Neural progenitor cell (in vitro differentiated cells): ENCODE data around the gene KIAA1191. TPM values are rescaled to one million over a fixed set of nuclear protein-coding genes. Genes with fewer than 3 reads are reported as not detected.

ENCODE experiments used
- DNase-seq: peaks from one replicate; pipeline ENCODE4 v3.0.0-alpha.2; 2016; ENCODE audit warnings: low spot score
- H2AFZ ChIP-seq: fragments of 200-600 bp; sonication (generic); replicated peaks from 2 replicates; pipeline ENCODE4 v1.6.1; 2016; ENCODE audit warnings: antibody characterized with exemption
- H3F3A ChIP-seq: fragments of 200-600 bp; sonication (generic); 2 replicates; pipeline ENCODE4 v1.6.1; 2016; ENCODE audit warnings: antibody characterized with exemption, low read depth
- H3K27ac ChIP-seq: fragments of 200-600 bp; sonication (generic); 2 replicates; pipeline ENCODE4 v1.5.1; 2016; ENCODE audit warnings: mild to moderate bottlenecking
- H3K27me3 ChIP-seq: fragments of 200-600 bp; sonication (generic); 2 replicates; pipeline ENCODE4 v1.6.1; 2016; ENCODE audit warnings: mild to moderate bottlenecking, moderate library complexity
- H3K36me3 ChIP-seq: fragments of 200-600 bp; sonication (generic); 2 replicates; pipeline ENCODE4 v1.5.1; 2016
- H3K4me1 ChIP-seq: fragments of 200-600 bp; sonication (generic); 2 replicates; pipeline ENCODE4 v1.6.1; 2016; ENCODE audit warnings: mixed run types
- H3K4me2 ChIP-seq: fragments of 200-600 bp; sonication (generic); 2 replicates; pipeline ENCODE4 v1.6.1; 2016
- H3K4me3 ChIP-seq: fragments of 200-600 bp; sonication (generic); 2 replicates; pipeline ENCODE4 v1.5.1; 2016
- H3K79me2 ChIP-seq: fragments of 200-600 bp; sonication (generic); 2 replicates; pipeline ENCODE4 v1.6.1; 2016; ENCODE audit warnings: low read depth
- H3K9ac ChIP-seq: fragments of 200-600 bp; sonication (generic); 2 replicates; pipeline ENCODE4 v1.6.1; 2016
- H3K9me3 ChIP-seq: fragments of 200-600 bp; sonication (generic); 2 replicates; pipeline ENCODE4 v1.5.1; 2016; ENCODE audit warnings: low read depth
- H4K20me1 ChIP-seq: fragments of 200-600 bp; sonication (generic); 2 replicates; pipeline ENCODE4 v1.6.1; 2016; ENCODE audit warnings: low read depth
- H3K27ac Mint-ChIP-seq: 3 replicates; pipeline ENCODE4 v1.8.0; 2021; ENCODE audit warnings: mixed read lengths
- H3K27me3 Mint-ChIP-seq: 2 replicates; pipeline ENCODE4 v1.8.0; 2022; ENCODE audit warnings: low read depth, mild to moderate bottlenecking, inconsistent platforms, moderate library complexity, mixed read lengths; ENCODE audit not compliant: insufficient read depth
- H3K36me3 Mint-ChIP-seq: 3 replicates; pipeline ENCODE4 v1.8.0; 2021; ENCODE audit warnings: mixed read lengths
- H3K4me1 Mint-ChIP-seq: 3 replicates; pipeline ENCODE4 v1.8.0; 2021; ENCODE audit warnings: mixed read lengths
- H3K4me3 Mint-ChIP-seq: 3 replicates; pipeline ENCODE4 v1.8.0; 2021; ENCODE audit warnings: mild to moderate bottlenecking, moderate library complexity, mixed read lengths
- H3K9me3 Mint-ChIP-seq: 3 replicates; pipeline ENCODE4 v1.8.0; 2020; ENCODE audit warnings: mixed read lengths
- CTCF ChIP-seq: fragments of 200-600 bp; sonication (generic); IDR thresholded peaks from 2 replicates; pipeline ENCODE4 v1.5.1; 2017; ENCODE audit warnings: antibody characterized with exemption, mild to moderate bottlenecking
- EZH2 ChIP-seq: fragments of 200-600 bp; sonication (generic); IDR thresholded peaks from 2 replicates; pipeline ENCODE4 v1.6.1; 2017; ENCODE audit warnings: antibody characterized with exemption, mild to moderate bottlenecking, moderate library complexity
- EZH2phosphoT487 ChIP-seq: fragments of 200-600 bp; sonication (generic); IDR thresholded peaks from 2 replicates; pipeline ENCODE4 v1.6.1; 2017; ENCODE audit warnings: antibody characterized with exemption
- total RNA-seq: library from RNA; depleted of rRNA; stranded (reverse); fragments of >200 nt; gene quantifications from 2 replicates; pipeline ENCODE4 v1.2.3, GENCODE V29; 2015; ENCODE audit warnings: low replicate concordance

KIAA1191 gene
- total RNA-seq, 1 donor from 2014 or later = 116 TPM

- no peaks in the 10 kb centered on the region for H3K9me3 ChIP-seq
- no peak overlapping the region for H3K9ac ChIP-seq
- Mint-ChIP-seq H3K4me3 (no peak overlapping the region), H3K27ac (no peak overlapping the region), H3K27me3 (no peaks in the 10 kb centered on the region), H3K4me1 (peaks cover 6% of the 10 kb centered on the region), H3K36me3 (peaks cover 52% of the 10 kb centered on the region), H3K9me3 (no peaks in the 10 kb centered on the region)
- H3K36me3 ChIP-seq = no peaks in the 10 kb centered on the region
- H3K79me2 ChIP-seq = peaks cover 57% of the 10 kb centered on the region
- peaks cover 74% of the 10 kb centered on the region for H4K20me1 ChIP-seq
- peaks cover 11% of the 10 kb centered on the region for H3K4me1 ChIP-seq
- no peak overlapping the region for H3K4me3 ChIP-seq
- no peak overlapping the region for H2AFZ ChIP-seq
- H3F3A ChIP-seq = no peaks in the 10 kb centered on the region
- no peaks in the 10 kb centered on the region for H3K27me3 ChIP-seq
- no peak for DNase-seq
- no peak overlapping the region for H3K4me2 ChIP-seq
- no peak for TF ChIP-seq EZH2phosphoT487
- TF ChIP-seq EZH2 = no peak
- TF ChIP-seq CTCF = no peak
- H3K27ac ChIP-seq = no peak overlapping the region
Observed at GRCh38 chr5:176352116-176352878, 9.3 kb downstream of the KIAA1191 start.

DNA sequence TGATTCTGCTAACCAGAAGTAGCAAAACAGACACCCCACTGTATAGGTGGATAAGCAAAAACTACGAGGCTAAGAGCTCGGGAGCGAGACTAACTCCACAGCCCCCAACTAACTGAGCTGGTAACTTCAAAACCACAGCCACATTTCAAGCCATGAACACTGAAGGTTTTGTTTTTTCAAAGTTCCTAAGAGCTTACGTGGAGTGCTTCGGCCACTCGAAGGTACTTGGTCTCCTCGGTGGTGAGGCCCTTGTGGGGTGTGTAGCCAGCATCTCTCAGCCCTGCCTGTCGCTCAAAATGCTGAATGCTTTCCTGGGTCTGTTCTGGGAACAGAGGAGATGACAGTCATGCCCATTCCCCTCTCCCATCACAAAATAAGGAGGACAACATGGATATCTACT is 11.1 kb downstream of the KIAA1191 start:
- no peak for DNase-seq
- Histone ChIP-seq H3K27ac (no peak overlapping the region), H3K27me3 (no peaks in the 10 kb centered on the region), H4K20me1 (peaks cover 55% of the 10 kb centered on the region), H3K79me2 (peaks cover 38% of the 10 kb centered on the region), H3K4me1 (peaks cover 3% of the 10 kb centered on the region), H3K9me3 (no peaks in the 10 kb centered on the region), H3K4me3 (no peak overlapping the region), H3K9ac (no peak overlapping the region), H3K4me2 (no peak overlapping the region), H3K36me3 (no peaks in the 10 kb centered on the region), H2AFZ (no peak overlapping the region), H3F3A (no peaks in the 10 kb centered on the region)
- H3K27me3 Mint-ChIP-seq = no peaks in the 10 kb centered on the region
- TF ChIP-seq EZH2phosphoT487 = no peak
- no peak for TF ChIP-seq CTCF
- TF ChIP-seq EZH2 = no peak
- H3K27ac Mint-ChIP-seq = no peak overlapping the region
- H3K4me1 Mint-ChIP-seq = no peaks in the 10 kb centered on the region
- H3K4me3 Mint-ChIP-seq = no peak overlapping the region
- H3K36me3 Mint-ChIP-seq = peaks cover 47% of the 10 kb centered on the region
- no peaks in the 10 kb centered on the region for H3K9me3 Mint-ChIP-seq

DNA sequence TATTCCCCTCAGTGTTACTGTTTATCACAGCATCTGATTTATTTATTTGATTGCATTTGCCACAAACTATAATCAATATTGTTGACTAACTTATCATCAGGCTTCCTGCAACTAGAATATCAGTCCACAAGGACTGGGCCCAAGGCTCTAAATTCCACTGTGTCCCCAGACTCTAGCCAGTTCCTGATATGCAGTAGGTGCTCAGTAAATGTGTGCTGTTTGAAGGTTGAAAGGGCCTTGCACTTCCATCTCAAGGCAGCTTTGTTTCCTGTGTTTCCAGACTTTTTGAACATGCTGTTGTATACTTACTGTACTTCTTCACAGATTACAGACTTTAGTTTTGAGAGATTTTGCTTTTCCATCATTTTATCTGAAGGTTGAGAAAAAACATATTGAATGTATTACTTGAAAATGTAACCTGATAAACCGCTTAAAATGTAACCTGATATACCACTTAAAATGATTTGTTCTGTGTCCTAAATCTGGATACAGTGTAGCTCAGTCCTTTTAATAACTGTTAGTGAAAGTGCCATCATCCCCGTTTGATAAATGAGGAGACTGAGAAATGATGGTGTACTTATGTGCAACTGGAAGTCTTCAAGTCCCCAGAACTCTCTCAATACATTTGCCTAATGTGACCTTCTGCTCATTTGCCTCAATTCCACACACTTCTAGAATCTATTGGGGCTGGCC is 18.7 kb downstream of the KIAA1191 start:
- peaks cover 29% of the 10 kb centered on the region for H3K36me3 Mint-ChIP-seq
- no peaks in the 10 kb centered on the region for H3K4me1 Mint-ChIP-seq

More for the DNA sequence above, 18.7 kb downstream of the KIAA1191 start:
- no peaks in the 10 kb centered on the region for H4K20me1 ChIP-seq
- H3K27me3 ChIP-seq = no peaks in the 10 kb centered on the region
- H3K4me2 ChIP-seq = no peak overlapping the region
- no peak overlapping the region for H3K4me3 ChIP-seq
- Mint-ChIP-seq H3K27ac (no peak overlapping the region), H3K4me3 (no peak overlapping the region), H3K9me3 (no peaks in the 10 kb centered on the region), H3K27me3 (no peaks in the 10 kb centered on the region)
- H3K36me3 ChIP-seq = no peaks in the 10 kb centered on the region
- H3K9ac ChIP-seq = no peak overlapping the region
- DNase-seq = no peak
- H3K9me3 ChIP-seq = no peaks in the 10 kb centered on the region
- no peak overlapping the region for H3K27ac ChIP-seq
- H3K4me1 ChIP-seq = no peaks in the 10 kb centered on the region
- H3K79me2 ChIP-seq = no peaks in the 10 kb centered on the region
- H3F3A ChIP-seq = peaks cover 5% of the 10 kb centered on the region
- TF ChIP-seq EZH2phosphoT487 (no peak), EZH2 (no peak), CTCF (no peak)
- no peak overlapping the region for H2AFZ ChIP-seq
